Ecto neural progenitor cell (in vitro differentiated cells): ENCODE data around the gene RBM39.
"Not testable (repeated sequence)": the region's sequence is repeated elsewhere in the genome, so short reads cannot be mapped to it uniquely, and the experiment has no call there.

Experiments
- DNase-seq: peaks from one replicate; pipeline ENCODE4 v3.0.0-alpha.2; 2018; ENCODE audit warnings: low spot score

The RBM39 gene

DNA sequence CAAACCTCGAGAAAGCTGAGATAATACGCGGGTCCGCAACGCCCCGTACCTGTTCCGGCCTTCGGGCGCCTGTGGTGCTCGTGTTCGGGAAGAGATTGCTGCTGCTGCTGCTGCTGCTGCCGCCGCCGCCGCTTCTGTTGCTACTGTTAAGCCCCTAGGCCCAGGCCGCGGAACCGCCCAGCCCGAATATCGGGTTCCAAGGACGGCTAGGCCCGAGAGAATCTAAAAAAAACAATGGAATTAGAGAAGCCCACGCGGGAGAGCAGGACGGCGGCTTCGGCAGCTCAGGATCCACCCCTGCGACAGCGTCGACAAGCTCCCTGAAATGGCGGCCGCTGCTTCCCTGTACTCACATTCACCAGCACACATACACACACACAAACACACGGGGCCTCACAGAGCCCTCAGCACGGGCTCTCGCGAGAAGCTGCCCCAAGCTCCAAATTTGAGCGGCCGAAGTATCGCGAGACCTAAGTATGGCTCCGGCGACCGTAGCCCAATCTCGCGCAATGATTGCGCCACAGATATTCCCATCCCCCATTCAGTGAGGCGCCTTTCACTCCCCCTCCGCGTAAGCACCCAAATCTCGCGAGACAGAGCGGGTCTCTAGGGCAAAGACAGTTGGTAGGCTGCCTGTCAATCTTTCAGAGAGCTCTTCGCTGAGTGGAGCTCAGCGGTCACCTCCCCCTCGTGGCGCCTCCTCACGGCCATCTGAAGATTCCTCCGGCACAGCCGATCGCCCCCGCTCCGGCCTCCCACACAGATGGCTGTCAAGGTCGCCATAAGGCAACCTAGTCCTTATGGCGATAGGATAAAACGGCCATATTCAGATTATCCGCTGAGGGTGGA is at the start of gene RBM39:
Gene RBM39, minus strand, starts transcription at position 369 of the 849 bp plus-strand sequence. CDS start 1,386 bp downstream, outside the sequence.
- peak; percentile 99 for DNase-seq

- DNase-seq = no peak
Observed at GRCh38 chr20:35791821-35792220, 49.8 kb upstream of the RBM39 start.

DNA sequence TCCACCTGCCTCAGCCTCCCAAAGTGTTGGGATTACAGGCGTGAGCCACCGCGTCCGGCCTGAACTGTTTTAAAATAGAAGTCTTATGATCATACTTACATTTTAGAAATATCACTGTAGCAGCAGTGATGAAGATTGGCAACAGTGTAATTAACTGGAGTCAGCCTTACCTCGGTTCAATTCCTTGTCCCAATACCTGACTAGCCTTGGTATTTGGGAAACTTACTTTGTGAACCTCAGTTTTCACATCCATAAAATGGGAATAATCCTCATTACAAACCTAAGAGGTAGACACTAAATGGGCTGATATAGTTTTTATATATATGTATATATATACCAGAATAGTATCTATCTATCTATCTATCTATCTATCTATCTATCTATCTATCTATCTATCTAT is 49.0 kb upstream of the RBM39 start:
- DNase-seq = no peak

DNA sequence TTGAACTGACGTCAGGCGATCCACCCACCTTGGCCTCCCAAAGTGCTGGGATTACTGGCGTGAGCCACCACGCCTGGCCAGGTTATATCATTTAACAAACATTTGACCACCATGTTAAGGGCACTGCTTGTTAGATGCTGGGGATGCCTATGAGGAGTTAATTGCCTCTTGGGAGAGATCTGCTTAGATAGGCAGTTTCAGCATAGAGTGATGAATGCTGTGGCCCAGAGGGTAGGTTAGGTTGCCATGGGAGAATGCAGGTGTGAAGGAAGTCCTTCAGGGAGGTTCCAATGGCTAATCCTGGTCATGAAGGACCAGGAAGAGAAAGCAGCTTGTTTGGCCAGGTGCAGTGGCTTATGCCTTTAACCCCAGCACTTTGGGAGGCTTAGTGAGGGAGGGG is 46.7 kb upstream of the RBM39 start:
- DNase-seq = no peak

DNA sequence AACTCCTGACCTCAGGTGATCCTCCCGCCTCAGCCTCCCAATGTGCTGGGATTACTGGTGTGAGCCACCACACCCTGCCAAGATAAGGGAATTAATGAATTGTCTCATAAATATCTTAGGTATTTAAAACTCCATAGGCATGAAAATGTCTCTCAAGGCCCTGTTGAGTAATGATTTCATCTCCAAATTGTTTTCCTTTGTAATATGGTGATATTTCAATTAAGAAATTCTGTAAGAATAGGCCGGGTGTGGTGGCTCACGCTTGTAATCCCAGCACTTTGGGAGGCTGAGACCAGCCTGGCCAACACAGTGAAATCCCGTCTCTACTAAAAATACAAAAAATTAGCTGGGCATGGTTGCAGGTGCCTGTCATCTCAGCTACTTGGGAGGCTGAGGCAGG is 43.5 kb upstream of the RBM39 start:
- not testable (repeated sequence) for DNase-seq

DNA sequence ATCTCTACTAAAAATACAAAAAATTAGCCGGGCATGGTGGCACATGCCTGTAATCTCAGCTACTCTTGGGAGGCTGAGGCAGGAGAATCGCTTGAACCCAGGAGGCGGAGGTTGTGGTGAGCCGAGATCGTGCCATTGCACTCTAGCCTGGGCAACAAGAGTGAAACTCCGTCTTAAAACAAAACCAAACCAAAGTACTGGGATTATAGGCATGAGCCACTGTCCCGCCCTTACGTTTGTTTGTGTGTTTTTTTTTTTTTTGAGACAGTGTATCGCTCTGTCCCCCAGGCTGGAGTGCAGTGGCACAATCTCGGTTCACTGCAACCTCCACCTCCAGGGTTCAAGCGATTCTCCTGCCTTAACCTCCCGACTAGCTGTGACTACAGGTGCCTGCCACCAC is 41.8 kb upstream of the RBM39 start:
- DNase-seq = not testable (repeated sequence)

- DNase-seq = no peak
Observed at GRCh38 chr20:35776513-35777101, 34.5 kb upstream of the RBM39 start.

- no peak for DNase-seq
Observed at GRCh38 chr20:35774391-35774790, 32.3 kb upstream of the RBM39 start.

DNA sequence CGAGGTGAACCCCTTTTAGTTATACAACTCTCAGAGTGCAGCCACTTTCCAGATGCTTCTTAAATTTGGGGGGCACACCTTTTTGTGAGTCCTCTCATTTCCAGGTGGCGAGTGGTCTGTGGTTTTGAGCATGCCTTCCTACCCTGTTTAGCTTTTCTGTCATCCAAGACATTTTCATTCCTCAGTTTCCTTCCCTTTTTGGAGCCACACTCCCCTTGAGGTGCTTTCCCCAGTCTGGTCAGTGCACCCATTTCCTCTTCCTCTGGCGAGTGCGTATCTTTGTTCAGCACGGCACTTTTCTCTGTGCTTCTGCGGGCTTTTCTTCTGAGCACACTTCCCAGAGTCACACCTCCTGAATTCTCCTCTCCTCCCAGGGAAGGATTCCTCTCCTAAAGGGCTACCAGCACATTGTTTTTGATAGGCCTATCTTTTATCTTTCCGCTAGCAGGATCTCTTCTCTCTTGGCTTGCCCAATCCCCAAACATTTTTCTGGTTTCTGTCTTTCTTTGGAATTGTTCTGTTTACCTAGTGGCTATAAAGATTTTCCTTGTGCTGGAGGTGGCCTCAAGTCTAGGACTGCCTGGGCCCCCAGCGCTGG is 31.2 kb upstream of the RBM39 start:
- DNase-seq = no peak

- DNase-seq = no peak
Observed at GRCh38 chr20:35772563-35773058, 30.6 kb upstream of the RBM39 start.

DNA sequence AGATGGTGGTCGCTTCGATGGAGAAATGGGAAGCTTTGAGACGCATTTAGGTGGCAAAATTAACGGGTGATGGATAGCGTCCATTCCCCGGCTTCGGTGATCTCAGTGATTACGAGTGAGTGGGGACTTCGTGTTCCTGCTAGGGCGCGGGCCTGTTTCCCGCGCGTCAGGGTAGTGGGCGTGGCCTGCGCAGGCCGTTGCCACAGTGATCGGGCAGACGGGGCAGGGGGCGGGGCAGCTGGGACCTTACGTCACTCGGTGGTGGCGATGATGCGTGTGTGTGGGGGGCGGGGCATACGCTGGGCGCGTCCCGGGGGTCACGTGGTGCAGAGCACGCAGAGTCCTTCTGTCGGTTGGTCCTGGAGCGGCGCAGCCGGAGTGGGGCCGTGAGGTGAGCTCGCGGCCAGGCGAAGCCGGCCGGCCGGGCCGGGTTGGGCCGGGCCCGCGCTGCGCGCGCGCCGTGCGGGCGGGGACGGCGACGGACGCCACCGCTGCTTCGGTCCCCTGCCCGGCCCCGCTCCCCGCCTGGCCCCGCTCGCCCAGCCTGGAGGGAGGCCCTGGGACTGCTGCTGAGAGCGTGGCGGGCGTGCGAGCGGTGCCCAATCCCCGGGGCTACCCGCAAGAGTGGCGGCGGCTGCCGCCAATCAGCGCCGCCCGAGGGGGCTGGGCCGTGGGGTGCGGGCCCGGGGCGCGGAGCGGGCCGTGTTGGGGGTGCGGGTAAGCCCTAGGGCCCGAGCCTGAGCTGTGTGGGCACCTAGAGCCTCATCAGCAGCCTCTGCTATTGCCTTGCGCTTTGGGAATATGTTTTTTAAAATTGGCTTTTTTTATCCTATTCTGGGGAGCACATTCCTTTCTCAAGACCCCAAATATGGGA is 29.9 kb upstream of the RBM39 start, which contains the start of gene PHF20:
Gene PHF20, plus strand, starts transcription at position 327 of the 874 bp plus-strand sequence. CDS start 29,508 bp downstream, outside the sequence.
- peak; percentile 99 for DNase-seq

DNA sequence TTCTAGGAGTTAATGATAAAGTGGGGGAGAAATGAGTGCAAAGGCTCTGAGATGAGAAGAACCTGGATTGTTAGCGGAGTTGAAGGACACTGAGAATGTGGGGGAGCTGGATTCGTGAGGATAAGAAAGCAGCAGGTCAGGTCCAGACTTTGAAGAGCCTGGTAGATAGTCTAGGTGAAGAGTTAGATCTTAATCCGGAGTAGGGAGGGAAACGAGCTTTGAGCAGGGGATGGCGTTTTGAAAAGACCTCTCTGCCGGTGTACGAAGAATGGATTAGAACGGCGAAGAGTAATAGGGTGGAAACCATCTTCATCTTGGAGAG is 29.3 kb upstream of the RBM39 start:
- no peak for DNase-seq

- DNase-seq = peak; percentile 81
Observed at GRCh38 chr20:35768731-35769664, 26.9 kb upstream of the RBM39 start.

- no peak for DNase-seq
Observed at GRCh38 chr20:35767683-35768481, 25.8 kb upstream of the RBM39 start.

- no peak for DNase-seq
Observed at GRCh38 chr20:35766843-35767242, 24.8 kb upstream of the RBM39 start.

GRCh38 chr20:35764936-35765335 is 22.9 kb upstream of the RBM39 start:
- DNase-seq = not testable (repeated sequence)

DNA sequence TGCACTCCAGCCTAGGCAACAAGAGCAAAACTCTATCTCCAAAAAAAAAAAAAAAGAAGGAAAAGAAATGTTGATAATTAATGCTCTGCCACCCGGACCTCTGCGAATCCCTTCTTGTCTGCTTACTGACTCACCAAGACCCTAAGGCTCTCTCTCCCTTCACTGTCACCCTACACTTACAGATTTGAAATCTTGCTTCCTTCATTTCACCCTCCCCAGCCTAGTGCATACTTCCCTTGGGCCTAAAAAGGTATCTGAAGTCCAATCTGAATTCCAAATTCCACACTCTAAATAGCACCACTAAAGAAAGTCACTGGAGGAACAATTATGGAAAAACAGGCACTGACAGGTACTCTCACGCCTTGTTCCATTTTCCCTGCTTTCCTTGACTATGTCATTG is 20.4 kb upstream of the RBM39 start:
- no peak for DNase-seq

DNA sequence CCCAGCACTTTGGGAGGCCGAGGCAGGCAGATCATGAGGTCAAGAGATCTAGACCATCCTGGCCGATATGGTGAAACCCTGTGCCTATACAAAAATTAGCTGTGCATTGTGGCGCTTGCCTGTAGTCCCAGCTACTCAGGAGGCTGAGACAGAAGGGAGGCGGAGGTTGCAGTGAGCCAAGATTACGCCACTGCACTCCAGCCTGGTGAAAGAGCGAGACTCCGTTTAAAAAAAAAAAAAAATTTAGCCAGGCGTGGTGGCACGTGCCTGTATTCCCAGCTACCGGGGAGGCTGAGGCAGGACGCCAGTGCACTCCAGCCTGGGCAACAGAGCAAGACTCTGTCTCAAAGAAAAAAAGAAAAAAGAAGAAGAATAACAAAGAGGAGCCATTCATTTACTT is 19.5 kb upstream of the RBM39 start:
- not testable (repeated sequence) for DNase-seq

DNA sequence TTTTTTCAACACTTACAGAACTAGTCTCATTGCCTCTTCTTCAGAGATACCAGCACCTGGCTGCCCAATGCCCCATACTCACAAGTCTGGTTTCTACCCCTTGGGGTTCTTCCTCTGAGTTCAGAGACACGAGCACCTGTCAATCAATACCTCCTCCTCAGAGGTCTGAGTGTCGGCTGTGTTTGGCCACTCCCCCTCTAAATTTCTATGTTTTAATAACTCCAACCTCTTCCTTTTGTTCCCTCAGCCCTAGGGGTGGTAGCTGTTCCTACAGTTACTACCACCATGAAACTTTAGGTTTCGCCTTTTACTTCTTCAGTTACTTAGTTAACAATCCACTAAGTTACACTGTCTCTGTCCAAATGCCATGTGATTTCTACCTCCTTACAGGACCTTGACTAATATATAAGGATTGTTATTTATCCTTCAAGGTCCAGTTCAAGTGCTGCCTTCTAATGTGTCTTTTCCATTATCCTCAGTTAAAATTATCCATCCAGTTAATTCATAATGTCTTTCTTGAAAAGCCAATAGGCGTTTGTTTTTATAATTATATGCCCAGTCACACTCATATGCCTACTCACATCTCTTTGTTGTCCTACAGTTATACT is 15.1 kb upstream of the RBM39 start:
- DNase-seq = no peak

GRCh38 chr20:35756404-35756803 is 14.3 kb upstream of the RBM39 start:
- DNase-seq = no peak
